Neutrophil (primary cell): ENCODE data around the gene LRRC43.

ENCODE experiments used
- H3K27ac ChIP-seq: fragments of 200-600 bp; sonication (generic); 2 replicates; pipeline ENCODE4 v1.5.1; 2016; ENCODE audit warnings: mild to moderate bottlenecking, moderate library complexity
- H3K27me3 ChIP-seq: fragments of 200-600 bp; sonication (generic); 2 replicates; pipeline ENCODE4 v1.6.0; 2016; ENCODE audit warnings: mild to moderate bottlenecking
- H3K36me3 ChIP-seq: fragments of 200-600 bp; sonication (generic); 2 replicates; pipeline ENCODE4 v1.5.1; 2017
- H3K4me1 ChIP-seq, 2 experiments: fragments of 200-600 bp in 1 of 2; sonication (generic) in 1 of 2; 1 replicate in 1 of 2; 2 replicates in 1 of 2; pipeline versions ENCODE4 v1.5.1 to v1.6.1; 2013 to 2016; ENCODE audit warnings: low read depth in 1 of 2, low read length in 1 of 2, mild to moderate bottlenecking in 1 of 2, moderate library complexity in 1 of 2; ENCODE audit not compliant: control insufficient read depth in 1 of 2, insufficient read depth in 1 of 2
- H3K4me3 ChIP-seq, 2 experiments: fragments of 200-600 bp in 1 of 2; sonication (generic) in 1 of 2; 1 replicate in 1 of 2; 2 replicates in 1 of 2; pipeline ENCODE4 v1.5.1; 2013 to 2016; ENCODE audit warnings: low read depth in 1 of 2, low read length in 1 of 2, mild to moderate bottlenecking in 1 of 2, moderate library complexity in 1 of 2
- H3K9me3 ChIP-seq: fragments of 200-600 bp; sonication (generic); 2 replicates; pipeline ENCODE4 v1.5.1; 2016
- CTCF ChIP-seq: fragments of 200-600 bp; sonication (generic); IDR thresholded peaks from 2 replicates; pipeline ENCODE4 v1.5.1; 2016; ENCODE audit warnings: antibody characterized with exemption

The LRRC43 gene

DNA sequence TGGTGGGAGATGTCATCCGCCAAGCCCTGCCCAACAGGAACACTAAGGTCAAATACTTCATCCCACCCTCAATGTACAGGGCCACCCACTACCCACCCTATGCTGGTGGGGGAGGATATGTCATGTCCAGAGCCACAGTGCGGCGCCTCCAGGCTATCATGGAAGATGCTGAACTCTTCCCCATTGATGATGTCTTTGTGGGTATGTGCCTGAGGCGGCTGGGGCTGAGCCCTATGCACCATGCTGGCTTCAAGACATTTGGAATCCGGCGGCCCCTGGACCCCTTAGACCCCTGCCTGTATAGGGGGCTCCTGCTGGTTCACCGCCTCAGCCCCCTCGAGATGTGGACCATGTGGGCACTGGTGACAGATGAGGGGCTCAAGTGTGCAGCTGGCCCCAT, 24.1 kb downstream of the LRRC43 start:
- peaks cover 55% of the 10 kb centered on the region for H3K36me3 ChIP-seq
- no peak overlapping the region for H3K27ac ChIP-seq
- peaks cover 48% of the 10 kb centered on the region for H3K27me3 ChIP-seq
- no peaks in the 10 kb centered on the region for H3K9me3 ChIP-seq
- peaks cover 6 to 17% of the 10 kb centered on the region in 2 experiments for H3K4me1 ChIP-seq
- H3K4me3 ChIP-seq, result no peak overlapping the region
- no peak for TF ChIP-seq CTCF

DNA sequence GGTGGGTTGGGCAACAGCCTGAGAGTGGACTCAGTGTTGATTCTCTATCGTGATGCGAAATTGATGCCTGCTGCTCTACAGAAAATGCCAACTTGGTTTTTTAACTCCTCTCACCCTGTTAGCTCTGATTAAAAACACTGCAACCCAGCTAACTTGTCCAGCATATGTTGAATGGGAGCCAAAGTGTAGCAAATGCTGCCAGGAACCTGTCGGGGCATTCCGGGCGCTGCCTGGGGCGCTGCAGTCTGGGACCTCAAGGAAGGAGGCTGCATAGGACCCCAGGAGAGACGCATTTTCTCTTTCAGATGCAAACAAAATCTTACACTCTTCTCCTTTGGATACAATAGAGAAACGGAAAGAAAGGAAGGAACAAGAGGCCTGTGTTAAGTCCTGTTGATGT, 24.5 kb downstream of the LRRC43 start:
- Histone ChIP-seq H3K9me3 (no peaks in the 10 kb centered on the region), H3K4me3 (no peak overlapping the region), H3K27me3 (peaks cover 44% of the 10 kb centered on the region), H3K27ac (no peak overlapping the region), H3K36me3 (peaks cover 59% of the 10 kb centered on the region), H3K4me1 (peaks cover 6 to 17% of the 10 kb centered on the region in 2 experiments)
- TF ChIP-seq CTCF, result no peak

DNA sequence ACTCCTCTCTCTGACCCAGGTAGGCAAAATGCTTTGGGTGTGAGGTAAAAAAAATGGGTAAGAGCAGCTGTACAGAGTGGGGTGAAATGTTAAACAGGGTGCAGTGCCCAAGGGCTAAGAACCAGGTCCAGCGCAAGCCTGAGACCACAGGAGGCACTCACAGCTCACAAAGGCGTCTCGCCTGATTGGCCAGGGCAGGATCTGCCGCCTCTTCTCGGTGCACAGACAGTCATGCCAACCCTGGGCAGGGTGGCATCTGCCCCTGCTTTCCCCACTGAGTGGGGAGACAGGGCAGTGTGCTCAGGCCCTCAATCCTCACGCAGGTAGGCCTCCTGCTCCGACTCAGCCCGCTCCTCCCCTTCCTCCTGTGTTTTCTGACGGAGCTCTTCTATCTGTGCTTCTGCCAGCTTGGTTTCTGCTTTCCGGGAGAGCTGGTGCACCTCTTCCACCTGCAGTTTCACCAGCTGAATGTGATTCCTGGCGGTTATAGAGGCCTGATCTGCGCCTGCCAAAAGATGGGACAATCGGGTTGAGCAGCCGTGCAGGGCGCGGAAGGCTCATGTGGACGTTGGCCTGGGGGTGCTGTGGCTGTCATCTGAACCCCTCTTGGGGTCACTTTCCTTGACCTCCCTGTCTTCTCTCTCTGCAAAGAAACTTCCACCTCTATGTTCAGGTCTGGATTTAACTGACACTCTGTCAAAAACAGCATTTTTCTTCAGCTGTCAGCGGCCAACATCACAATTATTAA, 25.3 kb downstream of the LRRC43 start:
- H3K27ac ChIP-seq, result no peak overlapping the region
- H3K4me3 ChIP-seq, result no peak overlapping the region
- peaks cover 35% of the 10 kb centered on the region for H3K27me3 ChIP-seq
- H3K9me3 ChIP-seq, result no peaks in the 10 kb centered on the region
- peaks cover under 1 to 14% of the 10 kb centered on the region in 2 experiments for H3K4me1 ChIP-seq
- peaks cover 68% of the 10 kb centered on the region for H3K36me3 ChIP-seq
- no peak for TF ChIP-seq CTCF

- Histone ChIP-seq H3K36me3 (peaks cover 92% of the 10 kb centered on the region), H3K27me3 (no peaks in the 10 kb centered on the region), H3K4me3 (no peak overlapping the region), H3K4me1 (no peaks in the 10 kb centered on the region), H3K27ac (no peak overlapping the region), H3K9me3 (no peaks in the 10 kb centered on the region)
- no peak for TF ChIP-seq CTCF
Measured at GRCh38 chr12:122215771-122216170, 32.8 kb downstream of the LRRC43 start.

- no peaks in the 10 kb centered on the region for H3K27me3 ChIP-seq
- H3K4me1 ChIP-seq, result no peaks in the 10 kb centered on the region
- no peaks in the 10 kb centered on the region for H3K9me3 ChIP-seq
- H3K27ac ChIP-seq, result no peak overlapping the region
- H3K36me3 ChIP-seq, result peaks cover 93% of the 10 kb centered on the region
- no peak for TF ChIP-seq CTCF
- no peak overlapping the region for H3K4me3 ChIP-seq
Measured at GRCh38 chr12:122216445-122216844, 33.5 kb downstream of the LRRC43 start.
